ENCODE measurements around the gene TSPAN16.

The TSPAN16 gene, protein sequence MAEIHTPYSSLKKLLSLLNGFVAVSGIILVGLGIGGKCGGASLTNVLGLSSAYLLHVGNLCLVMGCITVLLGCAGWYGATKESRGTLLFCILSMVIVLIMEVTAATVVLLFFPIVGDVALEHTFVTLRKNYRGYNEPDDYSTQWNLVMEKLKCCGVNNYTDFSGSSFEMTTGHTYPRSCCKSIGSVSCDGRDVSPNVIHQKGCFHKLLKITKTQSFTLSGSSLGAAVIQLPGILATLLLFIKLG

DNA sequence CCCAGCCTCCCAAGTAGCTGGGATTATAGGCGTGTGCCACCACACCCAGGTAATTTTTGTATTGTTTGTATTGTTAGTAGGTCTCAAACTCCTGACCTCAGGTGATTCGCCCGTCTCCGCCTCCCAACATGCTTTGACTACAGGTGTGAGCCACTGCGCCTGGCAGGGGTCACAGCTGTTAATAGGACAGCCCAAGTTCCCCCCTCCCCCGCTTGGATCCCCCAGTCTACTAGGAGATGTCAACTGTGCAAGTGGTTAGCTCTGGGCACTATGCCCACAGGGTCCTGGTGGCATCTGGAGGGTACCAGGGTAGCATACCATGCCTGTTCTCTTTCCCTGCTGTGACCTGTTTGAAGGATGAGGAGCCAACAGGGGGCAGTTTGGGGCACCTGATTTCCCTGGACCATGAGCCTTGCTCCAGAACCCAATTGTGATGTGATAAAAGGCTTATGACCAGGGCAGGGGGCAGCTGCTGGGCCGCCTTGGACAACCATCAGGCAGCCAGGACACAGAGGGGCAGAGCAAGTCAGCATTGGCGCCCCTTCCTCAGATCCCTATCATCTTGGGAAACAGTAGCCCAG, at the start of gene TSPAN16:
Gene TSPAN16 (plus strand): TSS at position 496 of the 581 bp plus-strand sequence. CDS start 138 bp downstream, outside the sequence.
- no peak for DNase-seq

DNA sequence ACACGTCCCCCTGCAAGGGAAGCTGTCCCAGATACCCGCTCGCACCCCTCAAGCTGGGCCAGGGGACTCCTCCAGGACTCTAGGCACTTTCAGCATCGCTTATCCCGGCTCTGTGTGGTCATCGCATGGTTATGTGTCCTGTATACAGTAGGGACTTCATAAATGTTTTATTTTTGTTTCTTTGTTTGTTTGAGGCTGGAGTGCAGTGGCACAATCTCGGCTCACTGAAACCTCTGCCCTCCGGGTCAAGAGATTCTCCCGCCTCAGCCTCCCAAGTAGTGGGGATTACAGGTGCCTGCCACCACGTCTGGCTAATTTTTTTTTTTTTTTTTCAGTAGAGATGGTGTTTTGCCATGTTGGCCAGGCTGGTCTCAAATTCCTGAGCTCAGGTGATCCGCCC, 49.0 kb upstream of the TSPAN16 start:
- DNase-seq: no peak

DNA sequence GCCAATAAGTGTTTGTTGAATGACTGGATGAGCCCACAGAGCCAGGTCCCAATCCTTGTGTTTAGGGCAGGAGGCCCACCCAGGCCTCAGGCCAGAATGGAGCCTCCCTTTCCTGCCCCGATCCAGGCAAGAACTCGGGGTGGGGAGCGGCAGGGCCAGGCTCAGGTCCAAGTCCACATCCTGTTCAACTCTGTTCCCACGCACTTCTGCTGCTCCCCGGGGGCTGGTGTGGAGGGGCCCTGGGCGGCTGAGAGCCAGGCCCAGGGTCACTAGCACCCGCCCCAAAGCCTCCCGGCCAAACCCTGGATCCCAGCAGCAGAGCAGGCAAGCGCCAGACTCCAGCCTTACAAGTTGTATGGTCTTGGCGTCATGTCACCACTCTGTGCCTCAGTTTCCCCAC, 48.6 kb upstream of the TSPAN16 start:
- DNase-seq: no peak

DNA sequence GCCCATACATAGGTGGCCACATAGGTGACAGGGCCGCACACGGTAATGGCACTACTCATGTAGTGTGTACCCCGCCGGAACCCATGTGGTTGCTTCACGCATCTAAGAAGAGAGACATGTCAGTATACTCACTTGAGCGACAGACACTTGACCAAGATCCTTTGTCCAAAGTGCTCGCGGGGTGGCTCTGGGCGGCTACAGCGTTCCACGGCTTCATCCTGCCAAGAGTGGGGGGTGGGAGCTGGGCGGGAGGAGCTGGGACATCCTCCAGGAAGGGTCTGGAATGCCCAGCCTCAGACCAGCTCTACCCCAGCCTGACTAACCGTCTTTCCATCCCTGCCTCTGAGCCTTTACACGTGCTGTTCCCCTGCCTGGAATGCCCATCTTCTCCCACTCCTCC, 48.0 kb upstream of the TSPAN16 start:
- DNase-seq: no peak

DNA sequence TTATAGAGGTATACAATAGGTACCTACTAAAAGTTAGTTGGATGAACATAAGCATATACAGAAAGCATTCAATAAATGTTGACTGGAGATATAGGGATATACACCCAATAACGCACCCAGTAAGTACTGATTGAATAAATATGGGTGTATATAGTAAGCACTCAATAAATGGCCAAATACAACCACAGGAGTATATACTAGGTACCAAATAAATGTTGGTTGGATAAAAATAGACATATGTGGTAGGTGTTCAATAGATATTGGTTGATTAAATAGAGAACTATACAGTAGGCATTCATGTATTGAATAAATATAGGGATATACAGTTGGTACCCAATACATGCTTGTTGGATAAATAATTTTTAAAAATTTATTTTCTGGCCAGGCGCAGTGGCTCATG, 47.1 kb upstream of the TSPAN16 start:
- DNase-seq: no peak

DNA sequence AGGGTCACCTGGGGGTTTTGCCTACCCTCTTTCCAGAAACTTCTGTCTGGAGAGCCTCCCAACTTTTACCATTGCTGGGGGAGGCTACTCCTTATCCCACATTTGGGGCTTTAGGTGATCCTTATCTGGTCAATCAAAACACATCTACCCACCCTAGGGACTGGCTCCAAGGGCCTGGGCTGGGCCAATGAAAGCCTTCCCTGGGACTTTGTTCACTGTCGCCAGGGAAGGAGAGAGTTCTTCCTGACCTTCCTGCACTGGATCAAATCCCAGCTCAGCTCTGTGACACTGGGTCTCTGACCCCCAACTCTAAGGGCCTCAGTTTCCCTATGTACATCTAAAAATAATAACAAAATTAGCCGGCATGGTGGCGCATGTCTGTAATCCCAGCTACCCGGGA, 44.7 kb upstream of the TSPAN16 start:
- no peak for DNase-seq

DNA sequence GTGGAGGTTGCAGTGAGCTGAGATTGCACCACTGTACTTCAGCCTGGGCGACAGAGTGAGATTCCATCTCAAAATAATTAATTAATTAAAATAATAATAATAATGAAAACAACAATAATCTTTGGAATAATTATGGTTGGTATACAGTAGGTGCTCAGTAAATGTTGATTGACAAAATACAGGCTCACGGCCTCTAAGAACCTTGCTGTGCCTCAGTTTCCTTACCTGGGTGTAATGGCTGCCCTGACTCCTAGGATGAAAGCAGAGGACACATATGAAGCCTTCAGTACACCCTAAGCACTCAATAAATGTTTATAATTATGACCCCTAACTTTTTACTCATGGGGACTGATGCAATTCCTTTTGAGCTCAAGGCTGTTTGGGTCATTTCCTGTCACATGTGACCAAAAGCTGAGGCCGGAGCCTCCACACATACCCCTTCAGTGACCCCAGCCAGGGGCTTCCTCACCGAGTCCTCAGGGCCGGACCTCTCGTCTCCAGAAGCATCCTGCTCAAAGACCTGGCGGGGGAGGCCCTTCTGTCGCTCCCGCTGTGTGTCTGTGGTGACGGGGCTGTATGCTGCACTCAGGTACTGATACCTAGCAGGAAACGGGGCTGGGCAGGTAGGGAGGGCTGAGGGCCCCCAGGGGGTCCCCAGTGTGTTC, 44.2 kb upstream of the TSPAN16 start:
- DNase-seq: no peak

DNA sequence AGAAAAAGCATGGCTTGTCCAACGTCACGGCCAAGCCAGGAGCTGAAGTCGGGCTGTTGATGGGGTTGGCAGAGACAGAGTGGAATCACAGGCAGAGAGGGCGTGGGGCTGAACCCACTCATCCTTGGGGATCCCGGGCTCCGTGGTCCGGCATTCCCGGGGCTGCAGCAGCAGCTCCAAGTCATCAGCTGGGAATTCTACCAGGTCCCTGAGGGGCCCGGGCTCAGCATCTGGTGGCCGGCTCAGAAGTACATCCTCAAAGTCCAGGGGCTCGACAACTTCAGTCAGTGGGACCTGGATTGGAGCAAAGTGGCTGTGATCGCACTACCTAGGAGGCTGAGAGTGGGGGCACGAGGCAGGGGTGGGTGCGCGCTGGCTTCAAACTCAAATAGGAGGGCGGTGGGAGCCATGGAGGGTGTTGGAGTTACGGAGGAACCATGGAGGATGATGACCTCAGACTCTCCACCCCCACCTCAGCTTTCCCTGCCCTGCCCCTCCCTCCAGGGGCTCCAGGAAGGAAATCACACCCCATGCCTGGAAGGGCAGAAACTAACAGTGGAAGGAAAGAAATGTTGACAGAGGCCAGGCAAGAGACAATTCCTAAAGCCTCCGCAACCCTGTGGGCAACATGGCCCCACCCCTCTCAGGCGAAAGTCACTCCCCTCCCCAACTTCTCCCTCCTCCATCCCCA, 43.1 kb upstream of the TSPAN16 start:
- DNase-seq: no peak

DNA sequence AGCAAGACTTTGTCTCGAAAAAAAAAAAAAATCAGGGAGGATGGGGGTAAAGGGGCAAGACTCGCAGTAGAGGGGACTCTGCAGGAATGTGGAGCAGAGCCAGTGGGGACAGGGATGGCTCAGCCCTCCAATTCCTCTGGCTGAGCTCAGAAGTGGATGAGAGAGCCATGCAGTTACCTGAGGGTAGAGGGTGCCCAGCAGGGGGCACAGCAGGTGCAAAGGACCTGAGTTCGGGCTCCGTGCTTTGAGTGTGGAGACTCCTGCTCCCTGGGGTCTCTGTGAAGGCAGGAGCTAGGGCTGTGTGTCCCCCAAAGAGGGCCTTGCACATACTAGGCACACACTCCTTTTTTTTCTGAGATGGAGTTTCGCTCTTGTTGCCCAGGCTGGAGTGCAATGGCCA, 41.3 kb upstream of the TSPAN16 start:
- DNase-seq: no peak

DNA sequence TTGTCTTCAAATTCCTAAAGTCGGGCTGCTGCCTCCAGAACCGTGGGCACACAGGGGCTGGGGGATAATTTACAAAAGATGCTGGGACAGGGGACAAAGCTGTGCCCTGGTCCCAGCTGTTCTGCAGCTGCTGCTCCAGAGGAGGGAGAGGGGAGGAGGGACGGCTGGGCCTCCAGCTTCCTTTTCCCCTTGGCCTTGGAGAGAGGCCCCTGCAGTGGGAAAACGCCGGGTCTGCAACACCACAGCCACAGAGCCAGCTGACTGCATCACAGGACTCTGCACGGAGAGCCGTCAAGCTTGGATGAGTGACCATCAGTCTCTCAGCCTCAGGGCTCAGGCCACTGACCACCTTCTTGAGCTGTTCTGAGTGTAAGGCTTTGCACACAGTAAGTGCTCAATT, 39.8 kb upstream of the TSPAN16 start:
- no peak for DNase-seq

DNA sequence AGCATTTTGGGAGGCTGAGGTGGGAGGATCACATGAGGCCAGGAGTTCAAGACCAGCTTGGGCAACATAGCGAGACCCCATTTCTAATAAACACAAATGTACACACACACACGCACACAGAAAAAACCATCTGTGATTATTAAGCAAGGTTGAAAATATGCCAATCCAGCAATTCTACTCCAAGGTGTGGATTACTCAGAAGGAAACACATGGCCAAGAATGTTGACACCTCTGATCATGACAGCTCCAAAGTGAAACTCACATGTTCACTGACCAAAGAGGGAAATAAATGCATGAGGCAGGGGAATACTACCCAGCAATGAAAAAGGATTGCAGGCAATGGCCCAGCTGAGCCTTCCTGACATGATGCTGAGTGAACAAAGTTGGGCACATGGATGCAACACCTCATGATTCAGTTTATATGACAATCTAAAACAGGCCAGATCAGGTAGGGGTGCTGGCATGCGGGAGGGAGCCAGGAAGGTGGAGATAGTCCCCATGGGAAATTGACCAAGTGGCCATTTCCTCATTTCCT, 38.0 kb upstream of the TSPAN16 start:
- DNase-seq: no peak

DNA sequence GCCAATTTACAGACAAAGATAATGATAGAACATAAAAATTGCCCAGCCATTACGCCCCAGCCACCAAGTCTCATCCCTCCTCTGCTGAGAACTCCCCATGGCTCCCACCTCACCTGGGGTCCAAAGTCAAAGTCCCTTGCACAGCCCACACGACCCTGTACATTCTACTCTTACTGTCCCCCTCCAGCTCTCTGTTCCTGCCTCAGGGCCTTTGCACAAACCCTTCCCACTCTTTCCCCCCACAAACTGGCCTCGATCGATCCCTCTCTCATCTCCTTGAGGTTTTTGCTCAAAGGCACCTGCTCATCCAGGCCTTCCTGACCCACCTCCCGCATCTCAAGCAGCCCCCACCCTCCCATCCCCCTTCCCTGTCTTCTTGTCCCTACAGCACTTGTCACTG, 35.0 kb upstream of the TSPAN16 start:
- DNase-seq: no peak

DNA sequence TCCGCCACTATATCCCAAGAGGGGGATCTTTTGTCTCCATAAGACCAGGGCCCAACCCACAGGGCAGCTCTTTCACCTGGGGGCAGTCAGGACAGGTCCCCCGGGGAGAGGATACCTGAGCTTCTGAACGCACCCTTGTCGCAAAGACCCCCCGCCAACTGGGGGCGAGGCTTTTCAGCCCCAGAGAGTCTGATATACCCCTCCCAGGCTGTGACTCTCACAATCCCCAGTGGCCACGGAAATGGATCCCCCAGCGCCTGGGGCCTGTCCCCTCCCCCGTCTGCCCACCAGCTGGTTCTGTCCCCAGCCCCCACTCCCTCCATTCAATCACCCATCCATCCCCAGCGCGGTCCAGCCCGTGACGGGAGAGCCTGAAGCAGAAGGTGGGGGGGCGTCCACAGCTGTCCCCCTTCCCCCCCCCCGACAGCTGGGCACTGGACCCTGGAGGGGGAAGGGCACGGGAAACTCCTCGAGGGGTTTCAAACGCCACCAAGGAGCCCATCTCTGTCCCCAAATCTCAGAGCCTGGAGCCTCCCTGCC, 34.5 kb upstream of the TSPAN16 start:
- DNase-seq: no peak

DNA sequence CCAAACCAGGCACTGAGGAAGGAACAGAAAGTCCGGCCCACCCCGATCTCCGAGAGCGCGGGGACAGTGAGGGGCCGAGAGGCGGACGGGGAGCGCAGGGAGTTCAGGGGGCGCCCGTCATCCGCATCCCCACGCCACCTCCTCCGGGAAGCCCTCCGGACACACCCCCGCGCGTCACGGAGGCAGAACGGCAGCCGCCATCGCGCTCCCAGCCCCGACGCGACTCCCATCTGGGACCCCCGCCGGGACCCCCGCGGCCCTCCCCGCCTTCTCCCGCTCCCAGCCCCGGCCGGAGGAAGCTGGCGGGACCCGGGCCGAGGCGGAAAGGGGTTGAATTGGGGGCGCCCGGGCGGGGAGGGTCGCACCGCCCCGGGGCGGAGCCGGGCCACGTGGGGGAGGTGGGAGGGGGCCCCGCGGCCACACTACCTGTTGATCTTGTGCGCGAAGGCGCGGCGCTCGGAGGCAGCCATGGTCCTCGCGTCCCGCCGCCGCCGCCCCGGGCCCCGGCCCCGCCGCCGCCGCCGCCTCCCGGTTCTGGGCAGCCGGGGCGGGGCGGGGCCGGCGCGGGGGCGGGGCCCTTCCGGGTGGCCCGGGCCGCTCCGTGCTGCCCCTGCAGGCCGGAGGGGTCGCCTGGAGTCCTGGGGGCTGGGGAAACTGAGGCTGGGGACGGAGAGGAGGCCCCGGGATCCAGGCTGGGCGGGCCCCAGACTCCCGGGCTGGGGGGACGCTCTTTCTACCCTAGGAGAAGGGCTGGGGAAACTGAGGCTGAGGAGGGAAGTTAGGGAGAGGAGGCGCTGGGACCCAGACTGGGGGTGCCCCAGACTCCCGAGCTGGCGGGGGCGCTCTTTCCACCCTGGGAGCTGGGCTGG, 33.8 kb upstream of the TSPAN16 start, which contains the start of gene DOCK6:
Gene DOCK6 (minus strand): TSS at position 554 of the 869 bp plus-strand sequence. CDS start 84 bp downstream, at position 470.
- no peak for DNase-seq

DNA sequence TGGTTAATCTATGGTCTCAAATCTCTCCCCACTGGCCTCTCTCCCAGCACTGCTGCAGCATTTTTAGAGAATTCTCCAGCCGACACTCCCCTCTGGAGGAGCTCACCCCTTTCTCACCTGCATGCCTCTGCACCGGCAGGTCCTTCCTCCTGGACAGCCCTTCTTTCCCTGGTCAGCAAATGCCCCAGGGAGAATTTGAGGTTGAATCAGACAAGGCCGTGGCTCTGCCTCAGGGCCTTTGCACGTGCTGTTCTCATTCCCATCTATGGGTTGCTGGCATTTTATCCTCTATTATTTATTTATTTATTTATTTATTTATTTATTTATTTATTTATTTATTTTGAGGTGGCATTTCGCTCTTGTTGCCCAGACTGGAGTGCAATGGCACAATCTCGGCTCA, 32.2 kb upstream of the TSPAN16 start:
- DNase-seq: no peak

DNA sequence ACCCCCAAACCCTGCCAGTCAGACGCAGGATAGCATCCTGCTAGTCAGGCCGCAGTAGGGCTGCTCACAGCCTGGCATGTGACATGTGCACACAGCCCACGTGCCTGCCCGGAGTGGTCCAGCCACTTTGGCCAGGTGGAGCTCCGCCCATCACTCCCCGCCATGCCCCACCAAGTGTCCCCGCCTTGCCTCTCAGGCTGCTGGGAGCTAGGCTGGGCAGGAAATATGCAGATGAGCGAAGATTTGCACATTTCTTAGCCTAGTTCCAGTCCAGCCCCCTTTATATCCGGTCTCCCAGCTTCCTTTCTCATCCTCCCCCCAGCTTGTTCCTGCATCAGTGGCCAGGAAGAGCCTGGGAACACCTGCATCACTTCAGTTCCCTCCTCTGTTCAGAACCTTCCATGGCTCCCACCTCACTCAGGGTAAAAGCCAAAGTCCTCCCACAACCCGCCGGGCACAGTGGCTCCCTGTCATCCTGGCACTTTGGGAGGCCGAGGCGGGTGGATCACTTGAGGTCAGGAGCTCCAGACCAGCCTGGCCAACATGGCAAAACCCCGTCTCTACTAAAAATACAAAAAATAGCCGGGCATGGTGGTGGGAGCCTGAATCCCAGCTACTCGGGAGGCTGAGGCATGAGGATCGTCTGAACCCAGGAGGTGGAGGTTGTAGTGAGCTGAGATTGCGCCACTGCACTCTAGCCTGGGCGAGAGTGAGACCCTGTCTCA, 31.3 kb upstream of the TSPAN16 start:
- no peak for DNase-seq

DNA sequence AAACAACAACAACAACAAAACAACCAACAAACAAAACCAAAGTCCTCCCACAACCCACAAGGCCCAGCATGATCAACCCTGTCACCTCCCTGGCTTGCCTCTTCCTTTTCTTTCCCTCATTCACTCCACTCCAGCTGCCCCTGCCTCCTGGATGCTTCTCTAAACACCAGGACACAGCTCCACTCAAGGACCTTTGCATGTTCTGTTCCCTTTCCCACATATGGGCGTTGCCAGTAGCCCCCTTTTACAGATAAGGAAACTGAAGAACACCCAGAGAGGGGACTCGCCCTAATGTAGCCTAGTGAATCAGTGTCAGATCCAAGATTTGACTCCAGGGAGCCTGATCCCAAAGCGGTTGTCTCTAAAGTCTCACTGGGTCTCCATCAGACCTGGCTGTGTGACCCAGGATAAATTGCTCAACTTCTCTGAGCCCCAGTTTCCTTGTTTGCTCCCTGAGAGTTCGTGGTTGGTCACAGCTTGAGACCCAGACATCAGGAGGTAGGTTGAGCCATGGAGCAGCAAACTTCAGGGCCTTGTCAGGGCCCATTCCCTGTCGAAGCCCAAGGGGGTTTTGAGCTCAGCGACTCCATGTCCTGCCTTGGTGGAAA, 30.7 kb upstream of the TSPAN16 start:
- no peak for DNase-seq

DNA sequence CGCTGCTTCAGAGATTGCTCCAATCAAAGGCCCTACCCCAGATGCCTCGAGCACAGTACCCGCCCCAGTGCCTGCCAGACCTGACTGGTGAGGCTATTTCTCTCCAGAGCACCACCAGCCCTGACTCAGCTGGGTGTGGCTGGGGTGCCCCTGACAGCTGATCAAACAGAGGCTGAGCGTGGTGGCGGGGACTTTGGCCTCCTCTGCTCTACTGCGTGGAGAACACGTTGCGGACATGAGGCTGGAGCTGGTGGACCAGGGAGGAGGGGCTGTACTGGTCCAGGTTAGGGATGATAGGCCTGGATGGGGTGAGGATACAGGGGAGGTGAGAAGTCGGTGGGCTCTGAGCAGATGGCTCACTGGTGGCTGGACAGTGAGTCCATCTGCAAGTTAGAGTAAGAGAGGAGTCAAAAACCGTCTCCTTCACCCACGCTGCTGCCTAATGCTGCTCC, 30.1 kb upstream of the TSPAN16 start:
- no peak for DNase-seq

DNA sequence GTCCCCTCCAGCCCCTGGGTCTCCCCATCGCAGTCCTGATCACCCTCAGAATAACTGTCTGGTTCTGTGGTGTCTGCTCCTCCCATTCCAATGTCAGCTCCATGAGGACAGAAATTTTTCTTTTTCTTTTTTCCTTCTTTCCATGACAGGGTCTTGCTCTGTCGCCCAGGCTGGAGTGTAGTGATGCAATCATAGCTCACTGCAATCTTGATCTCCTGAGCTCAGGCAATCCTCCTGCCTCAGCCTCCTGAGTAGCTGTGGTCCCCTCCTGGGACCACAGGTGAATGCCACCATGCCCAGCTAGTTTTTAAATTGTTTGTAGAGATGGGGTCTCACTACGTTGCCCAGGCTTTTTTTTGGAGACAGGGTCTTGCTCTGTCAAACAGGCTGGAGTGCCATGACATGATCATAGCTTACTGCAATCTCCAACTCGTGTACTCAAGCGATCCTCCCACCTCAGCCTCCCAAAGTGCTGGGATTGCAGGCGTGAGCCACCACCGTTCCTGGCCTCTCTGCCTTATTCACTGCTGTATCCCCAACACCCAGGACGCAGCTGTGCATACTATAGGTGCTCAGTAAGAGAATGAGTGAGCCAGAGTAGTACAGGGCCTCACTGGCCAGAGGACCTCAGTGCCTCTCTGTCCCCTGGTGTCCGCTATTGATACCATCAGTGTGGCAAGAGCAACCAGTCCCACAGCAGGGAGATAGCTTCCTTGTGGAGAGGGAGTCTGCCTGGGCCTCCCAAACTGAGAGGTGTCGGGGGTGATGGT, 28.5 kb upstream of the TSPAN16 start:
- no peak for DNase-seq

DNA sequence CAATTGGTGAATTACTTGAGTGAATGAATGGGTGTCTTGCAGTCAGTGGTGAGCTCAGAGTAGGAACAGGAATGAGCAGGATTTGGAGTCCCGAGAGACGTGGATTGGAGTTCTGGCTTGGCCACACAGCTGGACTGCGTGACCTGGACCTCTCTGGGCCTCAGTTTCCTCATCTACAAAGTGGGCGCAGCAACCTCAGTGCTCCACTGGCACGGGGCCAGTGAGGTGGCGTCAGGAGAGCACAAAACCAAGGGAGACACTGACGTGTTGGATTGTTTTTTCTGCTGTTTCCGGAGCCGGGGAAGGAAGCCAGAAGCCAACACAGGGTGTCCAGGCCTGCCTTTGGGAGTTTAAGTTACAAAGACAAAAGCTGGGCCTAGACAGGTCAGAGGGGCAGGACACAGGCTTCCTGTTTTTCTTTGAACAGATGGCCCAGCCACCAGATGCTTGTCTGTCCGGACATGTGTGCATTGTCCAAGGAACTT, 27.1 kb upstream of the TSPAN16 start:
- DNase-seq: no peak

Measured in stimulated activated naive CD4-positive, alpha-beta T cell treated with Interleukin-2 at 50 U/mL for 16 hours (primary cell).